ENCODE measurements around the gene FRS3. TPM values are rescaled to one million over a fixed set of nuclear protein-coding genes. Genes with fewer than 3 reads are reported as not detected.

The FRS3 gene
- total RNA-seq, 1 experiment from 2014 or later, result 4.3 TPM

DNA sequence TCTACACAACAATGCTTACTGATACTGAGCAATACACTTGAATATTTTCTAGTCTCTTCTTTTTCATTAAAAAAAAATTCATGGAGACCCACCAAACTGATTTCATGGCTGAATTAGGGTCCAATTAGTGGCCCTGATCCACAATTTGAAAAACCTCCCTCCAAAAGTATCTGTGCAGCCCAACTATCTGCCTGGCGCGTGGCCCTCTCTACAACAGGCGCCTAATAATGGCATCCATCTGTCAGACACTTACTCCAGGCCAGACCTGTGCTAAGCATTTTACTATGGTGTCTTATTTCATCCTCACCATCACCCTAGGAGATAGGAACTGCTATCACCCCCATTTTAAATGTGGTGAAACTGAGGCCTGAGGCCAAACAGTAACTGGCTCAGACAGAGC is 58.3 kb downstream of the FRS3 start:
- H3K4me1 Mint-ChIP-seq (ENCODE audit: low read depth, unreplicated experiment), result peaks cover 11% of the 10 kb centered on the region
- intact Hi-C loops (cut with micrococcal nuclease; ENCODE audit: unreplicated experiment), result no loop called here

GRCh38 chr6:41720783-41721182 is 58.9 kb downstream of the FRS3 start:
- intact Hi-C loops (cut with micrococcal nuclease; ENCODE audit: unreplicated experiment), result no loop called here
- Mint-ChIP-seq H3K36me3 (ENCODE audit: insufficient read depth, unreplicated experiment) (no peaks in the 10 kb centered on the region), H3K27ac (ENCODE audit: unreplicated experiment) (no peak overlapping the region), H3K4me1 (ENCODE audit: low read depth, unreplicated experiment) (peaks cover 11% of the 10 kb centered on the region), H3K27me3 (ENCODE audit: insufficient read depth, unreplicated experiment) (no peaks in the 10 kb centered on the region), H3K4me3 (ENCODE audit: unreplicated experiment) (no peak overlapping the region), H3K9me3 (ENCODE audit: unreplicated experiment) (no peaks in the 10 kb centered on the region)
- Histone ChIP-seq H3K9me3 (no peaks in the 10 kb centered on the region), H3K36me3 (ENCODE audit: control insufficient read depth, insufficient read depth, low read length) (no peaks in the 10 kb centered on the region), H3K4me3 (ENCODE audit: low read depth, low read length) (no peak overlapping the region), H3K4me1 (peaks cover 23% of the 10 kb centered on the region), H3K27me3 (replicated peaks; ENCODE audit: control insufficient read depth, insufficient read depth, low read length) (no peaks in the 10 kb centered on the region)
- TF ChIP-seq, protein P1, sequence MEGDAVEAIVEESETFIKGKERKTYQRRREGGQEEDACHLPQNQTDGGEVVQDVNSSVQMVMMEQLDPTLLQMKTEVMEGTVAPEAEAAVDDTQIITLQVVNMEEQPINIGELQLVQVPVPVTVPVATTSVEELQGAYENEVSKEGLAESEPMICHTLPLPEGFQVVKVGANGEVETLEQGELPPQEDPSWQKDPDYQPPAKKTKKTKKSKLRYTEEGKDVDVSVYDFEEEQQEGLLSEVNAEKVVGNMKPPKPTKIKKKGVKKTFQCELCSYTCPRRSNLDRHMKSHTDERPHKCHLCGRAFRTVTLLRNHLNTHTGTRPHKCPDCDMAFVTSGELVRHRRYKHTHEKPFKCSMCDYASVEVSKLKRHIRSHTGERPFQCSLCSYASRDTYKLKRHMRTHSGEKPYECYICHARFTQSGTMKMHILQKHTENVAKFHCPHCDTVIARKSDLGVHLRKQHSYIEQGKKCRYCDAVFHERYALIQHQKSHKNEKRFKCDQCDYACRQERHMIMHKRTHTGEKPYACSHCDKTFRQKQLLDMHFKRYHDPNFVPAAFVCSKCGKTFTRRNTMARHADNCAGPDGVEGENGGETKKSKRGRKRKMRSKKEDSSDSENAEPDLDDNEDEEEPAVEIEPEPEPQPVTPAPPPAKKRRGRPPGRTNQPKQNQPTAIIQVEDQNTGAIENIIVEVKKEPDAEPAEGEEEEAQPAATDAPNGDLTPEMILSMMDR (IDR thresholded peaks at IDR 0.05; ENCODE audit: insufficient read depth in 1 of 2, low read depth in 1 of 2, low read length in 1 of 2, severe bottlenecking in 1 of 2, unreplicated experiment in 1 of 2), result no peak
- BruUV-seq (replicated peaks), result no TSS peak
- ChIA-PET POLR2A (no interaction called here), CTCF (interaction anchor here (1.2 kb wide), 1 partner anchor 14 kb away, joined by 6 read pairs; no protein-coding TSS in a partner anchor)
- DNase-seq, result no peak

More for the DNA sequence above, 58.3 kb downstream of the FRS3 start:
- Histone ChIP-seq H3K4me3 (ENCODE audit: low read depth, low read length) (no peak overlapping the region), H3K9me3 (no peaks in the 10 kb centered on the region), H3K4me1 (peaks cover 23% of the 10 kb centered on the region), H3K36me3 (ENCODE audit: control insufficient read depth, insufficient read depth, low read length) (no peaks in the 10 kb centered on the region), H3K27me3 (replicated peaks; ENCODE audit: control insufficient read depth, insufficient read depth, low read length) (no peaks in the 10 kb centered on the region)
- TF ChIP-seq, protein P1 (IDR thresholded peaks at IDR 0.05; ENCODE audit: insufficient read depth in 1 of 2, low read depth in 1 of 2, low read length in 1 of 2, severe bottlenecking in 1 of 2, unreplicated experiment in 1 of 2), result no peak
- H3K27me3 Mint-ChIP-seq (ENCODE audit: insufficient read depth, unreplicated experiment), result no peaks in the 10 kb centered on the region
- POLR2A ChIA-PET, result no interaction called here
- no peak overlapping the region for H3K4me3 Mint-ChIP-seq (ENCODE audit: unreplicated experiment)
- no peaks in the 10 kb centered on the region for H3K9me3 Mint-ChIP-seq (ENCODE audit: unreplicated experiment)
- no peaks in the 10 kb centered on the region for H3K36me3 Mint-ChIP-seq (ENCODE audit: insufficient read depth, unreplicated experiment)
- no TSS peak for BruUV-seq (replicated peaks)
- CTCF ChIA-PET, result no interaction called here
- no peak for DNase-seq
- H3K27ac Mint-ChIP-seq (ENCODE audit: unreplicated experiment), result no peak overlapping the region

- BruUV-seq (replicated peaks), result no TSS peak
- POLR2A ChIA-PET, result no interaction called here
- no peak for DNase-seq
- no peaks in the 10 kb centered on the region for H3K36me3 Mint-ChIP-seq (ENCODE audit: insufficient read depth, unreplicated experiment)
- no peaks in the 10 kb centered on the region for H3K9me3 Mint-ChIP-seq (ENCODE audit: unreplicated experiment)
- no peak overlapping the region for H3K27ac Mint-ChIP-seq (ENCODE audit: unreplicated experiment)
- H3K9me3 ChIP-seq, result no peaks in the 10 kb centered on the region
- H3K36me3 ChIP-seq (ENCODE audit: control insufficient read depth, insufficient read depth, low read length), result no peaks in the 10 kb centered on the region
- intact Hi-C loops (cut with micrococcal nuclease; ENCODE audit: unreplicated experiment), result no loop called here
- TF ChIP-seq, protein P1 (IDR thresholded peaks at IDR 0.05; ENCODE audit: insufficient read depth in 1 of 2, low read depth in 1 of 2, low read length in 1 of 2, severe bottlenecking in 1 of 2, unreplicated experiment in 1 of 2), result no peak
- H3K4me3 Mint-ChIP-seq (ENCODE audit: unreplicated experiment), result no peak overlapping the region
- H3K4me1 Mint-ChIP-seq (ENCODE audit: low read depth, unreplicated experiment), result peaks cover 11% of the 10 kb centered on the region
- CTCF ChIA-PET, result interaction anchor here (0.7 to 1.2 kb wide), 2 partner anchors 14 to 38 kb away, joined by 3 to 6 read pairs; no protein-coding TSS in a partner anchor
- H3K4me3 ChIP-seq (ENCODE audit: low read depth, low read length), result no peak overlapping the region
- no peaks in the 10 kb centered on the region for H3K27me3 ChIP-seq (replicated peaks; ENCODE audit: control insufficient read depth, insufficient read depth, low read length)
- peaks cover 22% of the 10 kb centered on the region for H3K4me1 ChIP-seq
- no peaks in the 10 kb centered on the region for H3K27me3 Mint-ChIP-seq (ENCODE audit: insufficient read depth, unreplicated experiment)
Measured at GRCh38 chr6:41720262-41720620, 59.5 kb downstream of the FRS3 start.

Other genes with a start within 250 kb of the FRS3 start
- 108 and 117 TPM in 2 replicates for gene FOXP4, start 233.5 kb downstream of the FRS3 start, total RNA-seq (2022)
- 0.51 TPM in 1 of 2 replicates, not detected in the other for gene MDFI, start 141.4 kb downstream of the FRS3 start, total RNA-seq (2022)
- 3.8 and 3.9 TPM in 2 replicates for gene TFEB, start 44.3 kb downstream of the FRS3 start, total RNA-seq (2022)
- gene PGC, start 32.5 kb downstream of the FRS3 start, total RNA-seq (2022), result 8.9 and 12.2 TPM in 2 replicates
- gene PRICKLE4, start 882 bp upstream of the FRS3 start, total RNA-seq (2022), result 1.8 and 2.8 TPM in 2 replicates
- 224 and 260 TPM in 2 replicates for gene TOMM6, start 7.8 kb upstream of the FRS3 start, total RNA-seq (2022)
- 17.9 and 18.5 TPM in 2 replicates for gene USP49, start 115.5 kb upstream of the FRS3 start, total RNA-seq (2022)
- 40.0 and 43.7 TPM in 2 replicates for gene MED20, start 141.2 kb upstream of the FRS3 start, total RNA-seq (2022)
- gene BYSL, start 141.6 kb upstream of the FRS3 start, total RNA-seq (2022), result 42.6 and 45.9 TPM in 2 replicates
- 24.7 and 26.9 TPM in 2 replicates for gene CCND3, start 161.9 kb upstream of the FRS3 start, total RNA-seq (2022)